GM18867 (cell line): ENCODE measurements around the gene OR51B2.
"Not testable (repeated sequence)": the region's sequence is repeated elsewhere in the genome, so short reads cannot be mapped to it uniquely, and the experiment has no call there.

Experiments
- ATAC-seq: cut with Tn5 transposase; IDR thresholded peaks from one replicate; pipeline ENCODE4 v1.9.1; 2021; ENCODE audit warnings: mild to moderate bottlenecking, moderate library complexity; ENCODE audit not compliant: unreplicated experiment

Gene OR51B2

DNA sequence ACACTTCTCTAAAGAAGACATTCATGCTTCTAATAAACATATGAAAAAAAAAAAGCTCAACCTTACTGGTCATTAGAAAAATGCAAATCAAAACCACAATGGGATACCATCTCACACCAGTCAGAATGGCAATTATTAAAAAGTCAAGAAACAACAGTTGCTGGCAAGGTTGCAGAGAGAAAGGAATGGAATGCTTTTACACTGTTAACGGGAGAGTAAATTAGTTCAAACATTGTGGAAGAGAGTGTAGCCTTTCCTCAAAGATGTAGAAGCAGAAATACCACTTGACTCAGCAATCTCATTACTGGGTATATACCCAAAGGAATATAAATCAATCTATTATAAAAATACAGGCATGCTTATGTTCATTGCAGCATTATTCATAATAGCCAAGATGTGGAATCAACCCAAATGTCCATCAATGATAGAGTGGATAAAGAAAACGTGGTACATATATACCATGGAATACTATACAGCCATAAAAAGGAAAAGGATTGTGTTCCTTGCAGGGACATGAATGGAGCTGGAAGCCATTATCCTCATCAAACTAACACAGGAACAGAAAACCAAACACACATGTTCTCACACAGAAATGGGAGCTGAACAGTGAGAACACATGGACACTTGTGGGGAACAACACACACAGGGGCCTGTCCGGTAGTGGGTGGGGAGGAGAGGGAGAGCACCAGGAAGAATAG is 10.6 kb downstream of the OR51B2 start:
- not testable (repeated sequence) for ATAC-seq

DNA sequence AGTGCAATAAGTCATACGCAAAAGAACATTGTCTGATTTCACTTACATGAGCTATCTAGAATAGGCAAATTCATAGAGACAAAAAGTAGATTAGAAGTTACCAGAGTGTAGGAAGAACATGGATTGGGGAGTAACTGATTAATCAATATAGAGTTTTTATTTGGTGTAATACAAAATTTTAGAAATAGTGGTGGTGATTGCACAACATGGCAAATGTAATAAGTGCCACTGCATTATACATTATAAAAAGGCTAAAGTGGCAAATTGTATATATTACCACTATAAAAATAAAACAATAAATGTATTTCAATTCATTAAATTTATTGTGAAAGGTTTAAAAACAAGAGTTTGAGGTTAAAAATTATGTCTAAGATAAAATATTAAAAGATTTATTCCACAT is 13.7 kb downstream of the OR51B2 start:
- ATAC-seq, result no peak

DNA sequence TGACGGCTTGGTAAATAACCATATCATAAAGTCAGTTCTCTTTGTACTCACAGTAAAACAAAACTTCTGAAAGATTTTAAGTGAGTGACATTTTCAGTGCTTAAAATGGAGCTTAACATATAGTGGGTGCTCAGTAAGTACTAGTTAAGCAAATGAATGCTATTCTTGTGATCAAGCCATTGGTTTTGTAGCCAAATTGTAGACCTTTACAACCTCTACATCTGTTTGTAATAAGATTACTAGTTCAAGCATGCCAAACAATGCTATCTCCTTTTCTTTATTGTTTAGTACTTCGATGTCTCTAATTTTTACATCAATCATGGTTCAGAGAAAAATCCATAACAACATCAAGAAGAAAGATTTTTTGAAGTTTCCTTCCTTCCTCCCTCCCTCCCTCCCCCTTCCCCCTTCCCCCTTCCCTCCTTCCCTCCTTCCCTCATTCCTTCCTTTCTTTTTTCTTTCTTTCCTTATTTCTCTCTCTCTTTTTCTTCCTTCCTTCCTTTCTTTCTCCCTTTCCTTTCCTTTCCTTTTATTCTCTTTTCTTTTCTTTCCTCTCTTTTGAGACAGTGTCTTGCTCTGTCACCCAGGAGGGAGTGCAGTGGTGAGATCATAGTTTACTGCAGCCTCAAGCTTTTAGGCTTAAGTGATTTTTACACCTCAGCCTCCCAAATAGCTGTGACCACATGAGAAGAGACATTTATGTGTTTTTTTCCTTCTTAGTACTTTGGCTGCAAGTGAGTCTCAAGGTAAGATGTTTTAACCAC is 16.7 kb downstream of the OR51B2 start:
- no peak for ATAC-seq

DNA sequence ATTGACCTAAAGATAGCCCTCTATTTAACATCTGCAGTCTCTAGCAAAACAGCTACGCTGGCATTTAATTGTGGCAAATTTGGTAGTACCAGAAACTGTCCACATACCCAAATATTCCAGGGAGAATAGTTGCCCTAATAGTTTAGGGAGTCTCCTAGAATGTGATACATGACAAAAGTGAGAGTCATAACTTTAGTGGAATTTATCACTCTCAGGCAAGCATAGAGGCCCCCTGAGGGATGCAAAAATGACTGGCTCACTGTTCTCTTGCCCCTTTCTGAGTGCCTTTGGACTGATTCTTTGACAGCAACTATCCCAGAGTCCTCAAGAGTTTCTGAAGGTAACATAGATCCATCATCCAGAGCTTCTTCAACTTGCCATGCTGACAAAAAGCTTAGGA is 20.1 kb downstream of the OR51B2 start:
- no peak for ATAC-seq

DNA sequence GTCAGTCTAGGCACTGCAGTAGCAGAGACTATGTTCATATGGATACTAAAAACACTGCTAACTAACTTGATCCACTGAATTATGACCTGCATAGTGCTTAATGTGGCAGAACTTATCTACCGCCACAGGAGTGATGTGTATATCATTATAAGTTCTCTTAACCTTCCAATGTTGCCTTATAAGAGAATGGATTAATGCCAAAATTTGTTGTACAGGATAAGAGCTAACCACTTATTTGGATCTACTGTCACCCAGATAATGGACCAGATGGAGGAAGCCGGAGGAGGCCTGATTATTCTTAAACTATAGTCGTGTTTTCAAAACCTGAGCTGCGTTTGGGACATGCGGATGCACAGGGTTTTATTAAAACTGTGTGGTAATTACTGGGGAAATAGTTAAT is 20.5 kb downstream of the OR51B2 start:
- no peak for ATAC-seq

DNA sequence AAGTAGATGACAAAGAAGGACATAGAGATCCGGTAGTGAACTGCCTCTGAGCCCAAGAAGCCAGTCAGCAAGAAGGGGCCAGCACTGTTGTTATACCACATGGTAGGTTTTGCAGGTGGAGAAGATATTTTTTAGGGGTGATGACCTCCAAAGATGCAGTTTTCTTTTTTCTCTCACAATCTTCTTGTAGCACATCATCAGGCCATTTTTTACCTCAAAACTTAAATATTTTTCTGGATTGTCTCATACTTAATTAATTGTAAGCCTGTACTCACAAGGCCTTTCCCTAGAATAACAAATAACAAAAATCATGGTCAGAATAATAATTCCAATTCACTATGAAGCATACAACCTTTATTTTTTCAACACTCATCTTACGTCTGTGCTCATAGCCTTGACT is 22.3 kb downstream of the OR51B2 start, which contains the start of gene OR51B4:
OR51B4 (minus strand) TSS at position 101 of the 400 bp plus-strand sequence; CDS start at position 101, 0 bp downstream.
- ATAC-seq, result no peak

DNA sequence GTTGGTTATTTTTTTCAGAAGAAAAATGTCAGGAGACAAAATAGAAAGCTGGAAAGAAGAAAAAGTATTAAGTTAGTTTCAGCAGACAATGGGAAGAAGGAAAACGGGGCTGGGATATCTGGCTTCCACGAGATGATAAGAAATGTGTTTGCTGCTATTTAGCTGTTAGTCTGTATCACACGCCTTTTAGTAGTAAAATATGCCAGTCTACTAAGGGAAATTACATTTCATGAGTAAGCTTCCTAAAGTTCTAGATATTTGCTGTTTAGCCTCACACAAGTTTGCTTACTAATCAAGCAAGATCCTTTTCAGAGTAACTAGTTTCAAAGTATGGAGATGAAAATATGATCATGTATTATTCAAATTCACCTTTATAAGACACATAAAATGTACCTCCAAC is 23.8 kb downstream of the OR51B2 start:
- no peak for ATAC-seq

DNA sequence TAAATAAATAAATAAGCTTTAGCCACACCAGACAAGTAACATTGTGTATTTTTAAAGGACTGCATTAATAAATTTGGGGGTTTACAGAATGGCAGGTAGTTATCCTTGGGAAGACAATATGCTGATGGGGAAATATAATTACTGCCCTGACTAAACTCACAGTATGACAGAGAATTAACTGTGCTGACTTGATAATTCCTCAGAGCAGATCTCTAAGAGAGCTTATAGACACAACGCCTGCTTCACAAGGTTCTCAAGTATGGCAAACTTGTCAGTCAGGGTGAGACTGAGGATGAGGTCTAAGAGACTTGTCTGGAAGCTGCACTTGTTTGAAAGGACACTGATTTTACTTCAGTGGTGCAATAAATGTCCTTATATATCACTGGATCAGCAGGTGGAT is 25.6 kb downstream of the OR51B2 start:
- no peak for ATAC-seq

DNA sequence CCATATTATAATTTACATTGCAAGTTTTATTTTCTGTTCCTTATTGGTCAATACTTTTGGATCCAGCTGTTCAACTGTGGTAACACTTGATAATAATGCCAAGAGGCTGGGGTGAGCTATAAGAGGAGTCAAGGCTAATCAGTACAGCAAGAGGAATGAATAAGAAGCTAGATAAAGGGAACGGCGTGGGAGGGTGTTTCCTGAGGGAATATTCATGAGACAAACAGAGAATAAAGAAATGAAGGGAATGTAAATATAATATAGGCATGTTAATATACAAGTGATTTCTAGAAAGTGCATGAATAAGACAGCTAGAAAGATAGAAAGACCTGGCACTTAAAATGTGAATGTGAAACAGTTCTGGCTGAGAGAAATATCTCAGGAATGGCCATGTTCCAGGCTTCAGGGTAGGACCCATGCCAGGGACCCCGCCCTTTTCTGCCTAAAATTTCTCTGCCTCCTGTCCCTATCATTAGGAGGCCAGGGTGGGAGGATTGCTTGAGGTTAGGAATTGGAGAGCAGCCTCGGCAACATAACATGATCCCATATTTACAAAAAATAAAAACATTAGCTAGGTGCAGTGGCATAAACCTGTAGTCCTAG is 26.3 kb downstream of the OR51B2 start:
- no peak for ATAC-seq

DNA sequence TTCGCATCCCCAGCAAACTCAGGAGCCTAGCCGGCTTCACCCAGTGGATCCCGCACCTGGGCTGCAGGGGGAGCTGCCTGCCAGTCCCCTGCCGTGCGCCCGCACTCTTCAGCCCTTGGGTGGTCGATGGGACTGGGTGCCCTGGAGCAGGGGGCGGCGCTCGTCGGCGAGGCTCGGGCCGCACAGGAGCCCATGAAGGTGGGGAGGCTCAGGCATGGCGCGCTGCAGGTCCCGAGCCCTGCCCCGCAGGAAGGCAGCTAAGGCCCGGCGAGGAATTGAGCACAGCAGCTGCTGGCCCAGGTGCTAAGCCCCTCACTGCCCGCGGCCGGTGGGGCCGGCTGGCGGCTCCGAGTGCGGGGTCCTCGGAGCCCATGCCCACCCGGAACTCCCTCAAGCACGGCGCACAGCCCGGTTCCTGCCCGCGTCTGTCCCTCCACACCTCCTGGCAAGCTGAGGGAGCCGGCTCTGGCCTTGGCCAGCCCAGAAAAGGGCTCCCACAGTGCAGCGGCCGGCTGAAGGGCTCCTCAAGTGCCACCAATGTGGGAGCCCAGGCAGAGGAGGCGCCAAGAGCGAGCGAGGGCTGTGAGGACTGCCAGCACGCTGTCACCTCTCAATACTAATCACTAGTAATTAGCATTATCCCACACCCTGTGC is 29.6 kb downstream of the OR51B2 start:
- not testable (repeated sequence) for ATAC-seq

DNA sequence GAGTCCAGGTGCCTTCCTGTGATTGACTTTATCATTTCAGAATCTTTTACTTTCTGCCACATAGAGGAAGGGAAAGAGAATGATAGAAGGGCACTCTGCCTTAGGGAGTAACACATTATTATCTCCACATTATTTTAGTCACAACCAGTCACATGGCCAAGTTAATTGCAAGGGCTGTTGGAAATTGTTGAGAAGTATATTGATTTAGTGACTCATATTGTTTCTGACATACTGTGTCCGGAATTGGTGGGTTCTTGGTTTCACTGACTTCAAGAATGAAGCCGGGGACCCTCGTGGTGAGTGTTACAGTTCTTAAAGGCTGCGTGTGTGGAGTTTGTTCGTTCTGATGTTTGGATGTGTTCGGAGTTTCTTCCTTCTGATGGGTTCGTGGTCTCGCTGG is 31.1 kb downstream of the OR51B2 start:
- ATAC-seq, result no peak

DNA sequence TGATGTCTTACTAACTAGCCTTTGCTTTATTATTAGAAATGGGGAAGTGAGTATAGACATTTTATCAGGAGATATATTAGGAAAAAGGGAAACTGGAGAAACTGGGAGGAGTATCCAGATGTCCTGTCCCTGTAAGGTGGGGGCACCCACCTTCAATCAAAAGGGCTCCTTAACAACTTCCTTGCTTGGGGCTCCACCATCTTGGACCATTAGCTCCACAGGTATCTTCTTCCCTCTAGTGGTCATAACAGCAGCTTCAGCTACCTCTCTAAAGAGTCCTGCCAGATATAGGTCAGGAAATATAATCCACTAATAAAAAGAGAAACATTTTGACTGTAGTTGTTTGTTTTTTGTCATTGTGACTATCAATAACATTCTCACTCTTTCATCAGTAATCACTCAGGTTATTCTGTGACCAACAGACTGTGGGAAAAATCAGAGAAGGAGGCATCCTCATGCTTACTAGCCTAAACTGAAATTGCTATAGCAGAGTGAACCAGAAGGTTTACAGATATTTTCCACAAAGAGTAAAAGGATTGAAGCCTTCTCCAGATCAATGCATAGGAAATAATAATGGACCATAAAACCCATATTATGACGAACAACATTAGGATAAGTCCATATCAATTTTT is 32.8 kb downstream of the OR51B2 start:
- ATAC-seq, result peak; percentile 99

DNA sequence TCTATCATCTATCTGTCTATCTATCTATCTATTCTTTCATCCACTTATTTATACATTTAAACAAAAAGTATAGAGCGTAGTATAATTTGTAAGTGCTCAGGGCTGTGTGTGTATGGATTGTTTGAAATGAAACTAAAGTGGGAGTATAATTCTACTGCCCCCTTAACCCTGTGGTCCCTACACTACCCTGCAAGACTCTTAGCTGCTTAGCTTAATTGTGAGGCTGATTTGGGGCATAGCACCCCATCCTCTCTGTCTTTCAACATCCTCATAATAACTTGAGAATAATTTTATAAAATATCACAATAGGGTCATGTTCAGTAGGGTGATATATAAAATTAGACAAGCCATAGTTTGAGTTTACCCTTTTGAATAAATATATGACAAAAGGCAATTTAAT is 34.0 kb downstream of the OR51B2 start:
- no peak for ATAC-seq

DNA sequence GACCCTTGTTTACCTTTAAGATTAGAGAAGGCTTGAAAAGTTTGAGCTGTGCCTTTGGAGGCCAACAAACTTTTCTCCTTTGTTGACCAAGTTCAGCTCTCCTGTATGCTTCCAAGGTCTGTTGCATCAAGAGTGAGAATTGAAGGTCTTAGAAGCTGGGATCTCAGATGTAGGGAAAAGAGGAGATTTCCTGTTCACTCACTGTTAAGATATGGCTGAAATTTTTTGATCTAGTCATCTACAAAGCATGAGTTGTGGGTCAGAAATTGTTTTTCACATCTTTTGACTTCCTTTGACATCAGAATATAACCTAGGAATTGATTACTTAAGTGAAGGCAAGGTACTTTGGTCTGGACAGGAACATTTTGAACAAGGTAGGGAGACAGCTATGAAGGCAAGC is 34.4 kb downstream of the OR51B2 start:
- no peak for ATAC-seq

DNA sequence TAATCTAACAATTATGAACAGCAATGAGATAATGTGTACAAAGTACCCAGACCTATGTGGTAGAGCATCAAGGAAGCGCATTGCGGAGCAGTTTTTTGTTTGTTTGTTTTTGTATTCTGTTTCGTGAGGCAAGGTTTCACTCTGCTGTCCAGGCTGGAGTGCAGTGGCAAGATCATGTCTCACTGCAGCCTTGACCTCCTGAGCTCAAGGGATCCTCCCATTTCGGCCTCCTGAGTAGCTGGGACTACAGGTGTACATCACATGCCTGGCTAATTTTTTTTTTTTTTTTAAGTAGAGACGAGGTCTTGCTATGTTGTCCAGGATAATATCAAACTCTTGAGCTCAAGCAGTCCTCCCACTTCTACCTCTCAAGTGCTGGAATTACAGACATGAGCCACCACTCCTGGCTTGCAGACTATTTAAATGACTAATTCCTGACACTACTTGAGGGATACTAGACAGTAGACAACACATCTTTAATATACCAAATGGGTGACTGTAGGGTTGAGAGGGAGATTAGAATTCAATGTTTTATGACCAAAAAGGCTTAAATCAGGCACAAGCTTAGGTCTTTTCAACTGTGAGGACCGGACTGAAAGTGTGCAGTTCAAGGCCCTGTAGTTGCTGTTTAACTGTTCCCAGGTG is 35.1 kb downstream of the OR51B2 start:
- no peak for ATAC-seq

DNA sequence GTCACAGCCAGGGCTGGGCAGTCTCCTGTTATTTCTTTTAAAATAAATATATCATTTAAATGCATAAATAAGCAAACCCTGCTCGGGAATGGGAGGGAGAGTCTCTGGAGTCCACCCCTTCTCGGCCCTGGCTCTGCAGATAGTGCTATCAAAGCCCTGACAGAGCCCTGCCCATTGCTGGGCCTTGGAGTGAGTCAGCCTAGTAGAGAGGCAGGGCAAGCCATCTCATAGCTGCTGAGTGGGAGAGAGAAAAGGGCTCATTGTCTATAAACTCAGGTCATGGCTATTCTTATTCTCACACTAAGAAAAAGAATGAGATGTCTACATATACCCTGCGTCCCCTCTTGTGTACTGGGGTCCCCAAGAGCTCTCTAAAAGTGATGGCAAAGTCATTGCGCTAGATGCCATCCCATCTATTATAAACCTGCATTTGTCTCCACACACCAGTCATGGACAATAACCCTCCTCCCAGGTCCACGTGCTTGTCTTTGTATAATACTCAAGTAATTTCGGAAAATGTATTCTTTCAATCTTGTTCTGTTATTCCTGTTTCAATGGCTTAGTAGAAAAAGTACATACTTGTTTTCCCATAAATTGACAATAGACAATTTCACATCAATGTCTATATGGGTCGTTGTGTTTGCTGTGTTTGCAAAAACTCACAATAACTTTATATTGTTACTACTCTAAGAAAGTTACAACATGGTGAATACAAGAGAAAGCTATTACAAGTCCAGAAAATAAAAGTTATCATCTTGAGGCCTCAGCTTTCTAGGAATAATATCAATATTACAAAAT is 35.8 kb downstream of the OR51B2 start:
- no peak for ATAC-seq

DNA sequence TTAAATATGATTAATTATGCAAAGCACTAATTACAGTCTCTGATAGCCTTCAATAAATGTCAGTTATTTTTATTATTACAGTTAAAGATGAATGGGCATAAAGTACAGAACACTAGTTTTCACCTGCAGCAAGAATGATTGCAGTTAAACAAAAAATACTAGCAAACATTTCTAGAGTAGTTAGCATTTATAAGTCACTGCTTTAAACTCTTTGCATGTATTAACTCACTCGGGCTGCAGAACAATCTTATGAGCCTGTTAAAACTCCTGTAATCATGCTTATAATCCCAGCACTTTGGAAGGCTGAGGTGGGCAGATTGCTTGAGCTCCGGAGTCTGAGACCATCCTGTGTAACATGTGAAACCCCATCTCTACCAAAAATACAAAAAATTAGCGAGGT is 37.2 kb downstream of the OR51B2 start:
- ATAC-seq, result no peak

DNA sequence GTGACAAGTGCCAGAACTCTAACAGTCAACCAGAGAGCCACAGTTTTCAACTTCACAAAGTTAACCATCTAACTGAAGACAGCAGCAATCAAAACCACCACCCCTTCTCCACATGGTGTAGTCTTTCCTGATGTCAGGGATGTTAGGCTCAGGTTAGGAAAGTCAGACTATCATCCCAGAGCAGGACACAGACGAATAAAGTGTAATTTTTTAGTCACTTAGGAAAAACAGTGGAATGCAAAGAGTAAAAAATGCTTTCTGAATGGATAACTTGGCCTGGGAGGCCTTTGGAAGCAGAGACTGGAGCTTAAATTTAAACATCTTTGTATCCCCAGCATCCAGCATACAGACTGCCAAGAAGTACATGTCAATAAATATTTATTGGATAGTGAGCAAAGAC is 37.7 kb downstream of the OR51B2 start:
- ATAC-seq, result no peak

DNA sequence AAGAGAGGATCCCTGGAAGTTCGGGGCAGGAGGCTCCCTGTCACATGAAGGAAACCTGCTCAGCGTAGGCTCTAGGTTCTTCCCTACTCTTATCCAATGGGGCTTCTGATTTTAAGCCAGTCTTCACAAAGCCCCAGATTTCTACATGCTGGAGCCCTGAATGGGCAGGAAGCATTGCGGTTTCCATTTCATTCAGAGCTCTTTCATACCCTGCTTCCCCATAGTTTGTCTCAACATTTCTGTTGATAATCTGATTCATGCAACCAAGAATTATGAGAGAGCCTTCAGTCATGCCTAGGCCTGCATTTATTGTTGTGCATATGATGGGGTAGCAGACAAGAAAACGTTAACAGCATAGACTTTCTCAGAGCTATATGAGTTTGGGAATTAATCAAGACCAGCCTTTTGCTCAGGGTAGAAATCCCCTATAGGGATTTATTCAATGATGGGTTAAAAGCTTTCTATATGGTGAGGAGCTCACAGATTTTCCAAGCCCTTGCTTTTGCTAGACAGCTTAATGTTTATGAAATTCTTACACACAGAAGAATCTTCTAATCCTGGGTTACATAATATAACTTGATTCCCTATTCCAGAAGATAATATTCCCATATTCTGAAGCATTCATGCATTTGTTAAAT is 38.3 kb downstream of the OR51B2 start:
- ATAC-seq, result no peak
